OCI-LY1 (cell line): ENCODE measurements around the gene PKIG.
A peak's percentile ranks its signal among the peaks of the same experiment; 100 is the strongest.

ENCODE experiments used
- H2AFZ ChIP-seq: fragments of 200-600 bp; sonication (generic), shearing (Covaris generic); 2 replicates; pipeline ENCODE4 v1.6.0; 2014; ENCODE audit warnings: antibody characterized with exemption, mild to moderate bottlenecking, low read length
- H3F3A ChIP-seq: fragments of 200-600 bp; sonication (generic), shearing (Covaris generic); 2 replicates; pipeline ENCODE4 v1.6.0; 2014; ENCODE audit warnings: mild to moderate bottlenecking, antibody characterized with exemption, low read length, moderate library complexity; ENCODE audit not compliant: insufficient read depth
- H3K27ac ChIP-seq: fragments of 200-600 bp; sonication (generic); 2 replicates; pipeline ENCODE4 v1.5.1; 2014; ENCODE audit warnings: low read length, mixed run types, mild to moderate bottlenecking, low read depth; ENCODE audit not compliant: poor library complexity, severe bottlenecking
- H3K27me3 ChIP-seq: fragments of 200-600 bp; sonication (generic); 2 replicates; pipeline ENCODE4 v1.6.0; 2014; ENCODE audit warnings: antibody characterized with exemption, mild to moderate bottlenecking, low read length, moderate library complexity; ENCODE audit not compliant: insufficient read depth
- H3K36me3 ChIP-seq: fragments of 200-600 bp; sonication (generic); 2 replicates; pipeline ENCODE4 v1.6.1; 2014; ENCODE audit warnings: mild to moderate bottlenecking, antibody characterized with exemption, low read length, moderate library complexity, mixed read lengths; ENCODE audit not compliant: insufficient read depth
- H3K4me1 ChIP-seq: fragments of 200-600 bp; sonication (generic); 2 replicates; pipeline ENCODE4 v1.5.1; 2014; ENCODE audit warnings: mild to moderate bottlenecking, low read length, moderate library complexity; ENCODE audit not compliant: insufficient read depth, severe bottlenecking
- H3K4me2 ChIP-seq: fragments of 200-600 bp; sonication (generic), shearing (Covaris generic); 2 replicates; pipeline ENCODE4 v1.6.1; 2014; ENCODE audit warnings: low read length
- H3K4me3 ChIP-seq: fragments of 200-600 bp; sonication (generic); 2 replicates; pipeline ENCODE4 v1.5.1; 2014; ENCODE audit warnings: low read length, low read depth, mild to moderate bottlenecking, mixed read lengths; ENCODE audit not compliant: poor library complexity, severe bottlenecking
- H3K79me2 ChIP-seq: fragments of 200-600 bp; shearing (Covaris generic); 2 replicates; pipeline ENCODE4 v1.6.1; 2016; ENCODE audit warnings: mixed run types, low read length, mixed read lengths; ENCODE audit not compliant: insufficient read depth
- H3K9ac ChIP-seq: fragments of 200-600 bp; sonication (generic), shearing (Covaris generic); 2 replicates; pipeline ENCODE4 v1.6.1; 2014; ENCODE audit warnings: mild to moderate bottlenecking, low read length, mixed read lengths
- H3K9me2 ChIP-seq: fragments of 200-600 bp; sonication (generic), shearing (Covaris generic); 2 replicates; pipeline ENCODE4 v1.6.1; 2014; ENCODE audit warnings: low read depth, mild to moderate bottlenecking, low read length, mixed read lengths
- H3K9me3 ChIP-seq: fragments of 200-600 bp; shearing (Covaris generic); 2 replicates; pipeline ENCODE4 v1.6.1; 2014; ENCODE audit warnings: low read length, mixed read lengths
- H4K20me1 ChIP-seq: fragments of 200-600 bp; sonication (generic), shearing (Covaris generic); 2 replicates; pipeline ENCODE4 v1.6.0; 2016; ENCODE audit warnings: mild to moderate bottlenecking, low read length; ENCODE audit not compliant: insufficient read depth
- EZH2 ChIP-seq: fragments of 200-600 bp; sonication (generic), shearing (Covaris generic); IDR thresholded peaks from 2 replicates; pipeline ENCODE4 v1.8.0; 2017; ENCODE audit warnings: borderline replicate concordance, mixed run types, mild to moderate bottlenecking, antibody characterized with exemption, low read length, moderate library complexity, mixed read lengths
- TF ChIP-seq, protein P1 (sequence below): fragments of 200-600 bp; sonication (generic), shearing (Covaris generic); IDR thresholded peaks from 2 replicates; pipeline ENCODE4 v1.5.1; 2017; ENCODE audit warnings: mild to moderate bottlenecking, antibody characterized with exemption, low read length, moderate library complexity, mixed read lengths

Gene PKIG

DNA sequence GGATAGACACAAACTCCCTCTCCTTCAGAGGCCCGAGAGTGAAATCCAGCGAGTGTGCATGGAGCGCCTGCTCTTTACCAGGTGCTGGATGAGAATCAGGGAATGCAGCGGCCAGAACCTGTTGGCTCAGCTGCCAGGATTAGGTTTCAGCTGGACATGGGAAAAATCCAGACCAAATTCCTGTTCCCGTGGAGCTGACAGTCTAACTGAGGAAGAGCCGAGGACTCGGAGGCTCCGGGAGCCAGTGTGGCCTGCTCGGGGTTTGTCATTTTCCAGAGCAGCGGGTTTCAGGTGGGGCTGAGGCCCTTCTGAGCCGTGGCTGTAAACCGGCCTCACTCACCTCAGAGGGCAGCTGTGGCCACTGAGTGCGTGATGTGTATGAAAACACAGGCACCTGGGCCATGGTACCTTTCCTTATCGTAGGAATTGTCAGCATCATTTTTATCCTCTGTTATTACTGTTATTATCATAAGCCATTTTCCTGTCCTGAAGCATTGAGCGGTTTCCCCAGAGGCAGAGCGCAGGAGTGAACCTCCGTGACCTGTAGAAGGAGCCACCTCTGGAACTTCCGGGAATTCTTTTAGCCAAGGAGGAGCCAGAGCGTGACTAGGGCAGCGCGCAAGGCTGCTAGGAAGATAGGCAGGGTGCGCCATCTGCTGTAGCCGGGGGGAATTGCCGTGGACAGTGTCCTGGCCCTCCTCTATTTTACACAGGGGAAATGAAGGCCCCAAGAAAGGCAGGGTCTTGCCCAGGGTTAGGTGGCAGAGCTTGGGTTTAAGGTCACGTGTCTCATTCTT, 27.3 kb downstream of the PKIG start:
- H3K36me3 ChIP-seq, result peaks cover 23% of the 10 kb centered on the region; the same call in 1 of the 2 replicates
- peak overlapping the region; percentile 82 for H3K27ac ChIP-seq
- peaks cover 43% of the 10 kb centered on the region for H3K4me1 ChIP-seq
- H3K9ac ChIP-seq, result peak overlapping the region; percentile 55; the same call in 1 of the 2 replicates
- H3K4me3 ChIP-seq, result peak overlapping the region; percentile 34
- TF ChIP-seq EZH2, result no peak
- TF ChIP-seq, protein P1, sequence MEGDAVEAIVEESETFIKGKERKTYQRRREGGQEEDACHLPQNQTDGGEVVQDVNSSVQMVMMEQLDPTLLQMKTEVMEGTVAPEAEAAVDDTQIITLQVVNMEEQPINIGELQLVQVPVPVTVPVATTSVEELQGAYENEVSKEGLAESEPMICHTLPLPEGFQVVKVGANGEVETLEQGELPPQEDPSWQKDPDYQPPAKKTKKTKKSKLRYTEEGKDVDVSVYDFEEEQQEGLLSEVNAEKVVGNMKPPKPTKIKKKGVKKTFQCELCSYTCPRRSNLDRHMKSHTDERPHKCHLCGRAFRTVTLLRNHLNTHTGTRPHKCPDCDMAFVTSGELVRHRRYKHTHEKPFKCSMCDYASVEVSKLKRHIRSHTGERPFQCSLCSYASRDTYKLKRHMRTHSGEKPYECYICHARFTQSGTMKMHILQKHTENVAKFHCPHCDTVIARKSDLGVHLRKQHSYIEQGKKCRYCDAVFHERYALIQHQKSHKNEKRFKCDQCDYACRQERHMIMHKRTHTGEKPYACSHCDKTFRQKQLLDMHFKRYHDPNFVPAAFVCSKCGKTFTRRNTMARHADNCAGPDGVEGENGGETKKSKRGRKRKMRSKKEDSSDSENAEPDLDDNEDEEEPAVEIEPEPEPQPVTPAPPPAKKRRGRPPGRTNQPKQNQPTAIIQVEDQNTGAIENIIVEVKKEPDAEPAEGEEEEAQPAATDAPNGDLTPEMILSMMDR, result peak; percentile 98
- H4K20me1 ChIP-seq, result no peaks in the 10 kb centered on the region
- H3K4me2 ChIP-seq, result peak overlapping the region; percentile 58
- H3K9me3 ChIP-seq, result no peaks in the 10 kb centered on the region
- 0 out of 2 replicates have a peak overlapping the region, but pooled peaks have one; percentile 26 for H2AFZ ChIP-seq
- no peaks in the 10 kb centered on the region for H3K9me2 ChIP-seq
- H3K79me2 ChIP-seq, result no peaks in the 10 kb centered on the region
- H3F3A ChIP-seq, result no peaks in the 10 kb centered on the region
- no peaks in the 10 kb centered on the region for H3K27me3 ChIP-seq

- Histone ChIP-seq H3K27ac (peak overlapping the region; percentile 82), H3K9me3 (no peaks in the 10 kb centered on the region), H3K79me2 (no peaks in the 10 kb centered on the region), H3K4me2 (peak overlapping the region; percentile 58; the same call in 1 of the 2 replicates), H3F3A (no peaks in the 10 kb centered on the region), H3K27me3 (no peaks in the 10 kb centered on the region), H3K9me2 (no peaks in the 10 kb centered on the region), H3K9ac (peak overlapping the region; percentile 5; the same call in 1 of the 2 replicates), H2AFZ (no peak overlapping the region), H3K4me3 (no peak overlapping the region), H3K4me1 (peaks cover 51% of the 10 kb centered on the region), H3K36me3 (peaks cover 23% of the 10 kb centered on the region; the same call in 1 of the 2 replicates), H4K20me1 (no peaks in the 10 kb centered on the region)
- TF ChIP-seq EZH2, result no peak
- TF ChIP-seq, protein P1, result no peak
Measured at GRCh38 chr20:44610313-44610962, 28.1 kb downstream of the PKIG start.

DNA sequence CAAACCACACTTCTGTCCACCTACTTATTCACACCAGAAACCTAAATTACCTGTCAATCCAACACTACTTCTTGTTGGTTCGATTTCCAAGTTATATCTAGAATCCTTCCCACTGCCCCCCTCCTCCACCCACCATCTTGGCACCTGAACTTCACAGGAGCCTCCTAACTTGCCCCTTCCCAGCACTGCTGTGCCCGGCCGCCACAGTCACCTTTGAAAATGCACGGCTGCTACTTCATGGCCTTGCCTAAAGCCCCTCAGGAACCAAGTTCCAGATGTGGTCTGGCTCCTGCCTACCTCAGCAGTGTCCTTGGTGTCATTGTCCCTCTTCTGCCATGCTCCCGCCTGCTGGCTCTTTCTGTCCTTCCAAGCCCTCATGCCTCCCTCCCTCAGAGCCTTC, 31.2 kb downstream of the PKIG start:
- Histone ChIP-seq H3K4me2 (no peak overlapping the region), H3K9me2 (no peaks in the 10 kb centered on the region), H3K27me3 (no peaks in the 10 kb centered on the region), H3K9ac (no peak overlapping the region), H3K9me3 (no peaks in the 10 kb centered on the region), H3K36me3 (peaks cover 34% of the 10 kb centered on the region; the same call in 1 of the 2 replicates), H4K20me1 (no peaks in the 10 kb centered on the region), H3K27ac (peak overlapping the region; percentile 99), H3K4me3 (no peak overlapping the region), H3K79me2 (no peaks in the 10 kb centered on the region), H2AFZ (no peak overlapping the region), H3K4me1 (peaks cover 79% of the 10 kb centered on the region), H3F3A (no peaks in the 10 kb centered on the region)
- TF ChIP-seq, protein P1, result no peak
- TF ChIP-seq EZH2, result no peak
